Breast epithelium (tissue), 3 donors: ENCODE data around the gene DPEP1.

Experiments
- CTCF ChIP-seq, 3 donors: fragments of 450-650 bp; IDR thresholded peaks; one replicate each; pipeline ENCODE4 v1.5.1; 2016 to 2017; ENCODE audit warnings: antibody characterized with exemption in 3 of 3, mild to moderate bottlenecking in 3 of 3, moderate library complexity in 3 of 3
- POLR2A ChIP-seq: fragments of 450-650 bp; IDR thresholded peaks from one replicate; pipeline ENCODE4 v1.6.1; 2016; ENCODE audit warnings: antibody characterized with exemption, mild to moderate bottlenecking, moderate library complexity
- POLR2AphosphoS5 ChIP-seq, 3 donors: sonication (generic); formaldehyde crosslinking; IDR thresholded peaks; one replicate each; pipeline ENCODE4 v1.6.1; 2017; ENCODE audit warnings: antibody characterized with exemption in 3 of 3

DNA sequence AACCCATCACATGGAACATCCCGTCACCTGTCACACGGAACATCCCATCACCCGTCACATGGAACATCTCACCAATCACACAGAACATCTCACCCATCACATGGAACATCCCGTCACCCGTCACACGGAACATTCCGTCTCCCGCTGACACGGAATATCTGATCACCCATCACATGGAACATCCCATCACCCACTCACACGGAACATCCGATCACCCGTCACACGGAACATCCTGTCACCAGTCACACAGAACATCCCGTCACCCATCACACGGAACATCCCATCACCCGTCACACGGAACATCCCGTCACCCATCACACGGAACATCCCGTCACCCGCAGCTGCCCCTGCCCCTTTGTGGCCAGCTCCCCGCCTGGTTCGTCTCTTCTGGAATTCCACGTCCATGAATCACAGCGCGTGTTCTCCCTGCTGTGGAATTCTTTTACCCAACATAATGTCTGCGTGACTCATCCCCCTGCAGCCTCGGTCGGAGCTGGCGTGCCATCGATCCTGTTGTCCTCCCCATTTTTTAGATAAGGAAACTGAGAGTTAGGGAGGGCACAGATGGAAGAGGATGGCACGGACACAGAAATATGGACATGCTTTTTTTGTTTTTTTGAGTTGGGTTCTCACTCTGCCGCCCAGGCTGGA, 32.3 kb upstream of the DPEP1 start:
- no peak for TF ChIP-seq CTCF (IDR thresholded peaks at IDR 0.05)
- TF ChIP-seq POLR2A: no peak
- no peak for TF ChIP-seq POLR2AphosphoS5 (IDR thresholded peaks at IDR 0.05)
